IMR-90 (cell line): ENCODE measurements around the gene SP140. TPM values are rescaled to one million over a fixed set of nuclear protein-coding genes. Genes with fewer than 3 reads are reported as not detected.

Experiments used
- ATAC-seq: fragments of 200-7000 bp; cut with Tn5 transposase; 2 replicates; pipeline ENCODE4 v1.9.1; 2020; ENCODE audit warnings: low read depth, mild to moderate bottlenecking, moderate library complexity
- BruUV-seq: library from RNA; stranded (reverse); fragments of 400-500 nt; replicated peaks from 2 replicates; lab custom pipeline; 2021; lab: Mats Ljungman, UMichigan
- CTCF ChIA-PET: fragments of 300-600 bp; formaldehyde crosslinking; extraction: SDS; loops from one replicate; lab custom pipeline; 2021; ENCODE audit warnings: antibody characterized with exemption; lab: Yijun Ruan, JAX
- POLR2A ChIA-PET: fragments of 300-600 bp; sonication (Branson Sonifier 250); formaldehyde crosslinking; loops from one replicate; lab custom pipeline; 2022; ENCODE audit warnings: antibody characterized with exemption; ENCODE audit not compliant: unreplicated experiment; lab: Charles Lee
- DNase-seq: peaks from one replicate; pipeline ENCODE4 v3.0.0; 2013
- H2AFZ ChIP-seq: replicated peaks from 2 replicates; pipeline ENCODE3; 2013; ENCODE audit warnings: low read length, mild to moderate bottlenecking; ENCODE audit not compliant: poor library complexity
- H2AK5ac ChIP-seq: 2 replicates; pipeline ENCODE4 v1.6.1; 2013; ENCODE audit warnings: low read depth, low read length, inconsistent platforms
- H2AK9ac ChIP-seq: replicated peaks from 2 replicates; pipeline ENCODE3; 2013; ENCODE audit warnings: mild to moderate bottlenecking, low read depth, low read length, moderate library complexity; ENCODE audit not compliant: poor library complexity
- H2BK120ac ChIP-seq: 2 replicates; pipeline ENCODE4 v1.6.1; 2013; ENCODE audit warnings: low read depth, low read length, inconsistent platforms
- H2BK15ac ChIP-seq: 3 replicates; pipeline ENCODE4 v1.6.1; 2013; ENCODE audit warnings: low read depth, low read length, inconsistent platforms
- H2BK20ac ChIP-seq: 2 replicates; pipeline ENCODE4 v1.6.1; 2013; ENCODE audit warnings: low read depth, mild to moderate bottlenecking, inconsistent platforms, low read length, moderate library complexity
- H2BK5ac ChIP-seq: 2 replicates; pipeline ENCODE4 v1.6.1; 2013; ENCODE audit warnings: mild to moderate bottlenecking, low read depth, low read length, inconsistent platforms; ENCODE audit not compliant: poor library complexity, severe bottlenecking
- H3K14ac ChIP-seq: replicated peaks from 2 replicates; pipeline ENCODE4 v1.6.1; 2013; ENCODE audit warnings: low read depth, low read length, inconsistent platforms
- H3K18ac ChIP-seq: 2 replicates; pipeline ENCODE4 v1.6.1; 2013; ENCODE audit warnings: low read depth, low read length, control low read depth
- H3K23ac ChIP-seq: 2 replicates; pipeline ENCODE4 v1.6.1; 2013; ENCODE audit warnings: low read depth, low read length, inconsistent platforms
- H3K27ac ChIP-seq: 2 replicates; pipeline ENCODE4 v1.5.1; 2013; ENCODE audit warnings: mild to moderate bottlenecking, control low read depth, low read length; ENCODE audit not compliant: insufficient read depth
- H3K27me3 ChIP-seq: 2 replicates; pipeline ENCODE4 v1.6.1; 2013; ENCODE audit warnings: low read length; ENCODE audit not compliant: control insufficient read depth, insufficient read depth
- H3K36me3 ChIP-seq: 2 replicates; pipeline ENCODE4 v1.6.1; 2013; ENCODE audit warnings: low read length, mixed read lengths; ENCODE audit not compliant: control insufficient read depth, insufficient read depth
- H3K4ac ChIP-seq: 2 replicates; pipeline ENCODE4 v1.6.1; 2013; ENCODE audit warnings: low read depth, low read length, inconsistent platforms
- H3K4me1 ChIP-seq: 2 replicates; pipeline ENCODE4 v1.6.1; 2013; ENCODE audit warnings: low read length, mixed read lengths; ENCODE audit not compliant: control insufficient read depth, insufficient read depth
- H3K4me2 ChIP-seq: 2 replicates; pipeline ENCODE4 v1.6.1; 2013; ENCODE audit warnings: low read depth, mild to moderate bottlenecking, control low read depth, low read length, moderate library complexity
- H3K4me3 ChIP-seq: 2 replicates; pipeline ENCODE4 v1.5.1; 2013; ENCODE audit warnings: low read depth, mild to moderate bottlenecking, control low read depth, low read length, moderate library complexity; ENCODE audit not compliant: insufficient read depth
- H3K56ac ChIP-seq: 2 replicates; pipeline ENCODE4 v1.6.1; 2013; ENCODE audit warnings: low read length, inconsistent platforms; ENCODE audit not compliant: insufficient read depth; ENCODE audit errors: extremely low read depth
- H3K79me1 ChIP-seq, 2 experiments: 2 replicates each; pipeline ENCODE4 v1.6.1; 2013; ENCODE audit warnings: low read length in 2 of 2, inconsistent platforms in 1 of 2, low read depth in 1 of 2
- H3K9ac ChIP-seq: 2 replicates; pipeline ENCODE4 v1.6.1; 2013; ENCODE audit warnings: low read depth, low read length, control low read depth
- H3K9me1 ChIP-seq: 2 replicates; pipeline ENCODE4 v1.6.1; 2013; ENCODE audit warnings: low read length, inconsistent platforms; ENCODE audit not compliant: insufficient read depth
- H3K9me3 ChIP-seq: 2 replicates; pipeline ENCODE4 v1.6.1; 2013; ENCODE audit warnings: low read length; ENCODE audit not compliant: control insufficient read depth, insufficient read depth
- H4K20me1 ChIP-seq: 2 replicates; pipeline ENCODE4 v1.6.1; 2013; ENCODE audit warnings: low read length, inconsistent platforms; ENCODE audit not compliant: insufficient read depth
- H4K5ac ChIP-seq: 2 replicates; pipeline ENCODE4 v1.6.1; 2013; ENCODE audit warnings: mild to moderate bottlenecking, low read depth, low read length, control low read depth
- H4K8ac ChIP-seq, 2 experiments: 2 replicates each; pipeline ENCODE4 v1.6.1; 2013; ENCODE audit warnings: low read depth in 2 of 2, low read length in 2 of 2, control low read depth in 1 of 2, inconsistent platforms in 1 of 2
- H4K91ac ChIP-seq: 2 replicates; pipeline ENCODE4 v1.6.1; 2013; ENCODE audit warnings: low read depth, low read length, inconsistent platforms; ENCODE audit not compliant: insufficient read depth
- MAFK ChIP-seq: IDR thresholded peaks from 2 replicates; pipeline ENCODE4 v1.6.1; 2012; ENCODE audit warnings: low read depth, low read length, improper control_type of control experiment
- MXI1 ChIP-seq: IDR thresholded peaks from 2 replicates; pipeline ENCODE4 v1.6.1; 2012; ENCODE audit warnings: low read depth, mild to moderate bottlenecking, low read length, moderate library complexity, borderline replicate concordance
- RAD21 ChIP-seq: IDR thresholded peaks from 2 replicates; pipeline ENCODE4 v1.6.1; 2012; ENCODE audit warnings: low read length, improper control_type of control experiment
- RFX5 ChIP-seq: IDR thresholded peaks from 2 replicates; pipeline ENCODE4 v1.8.0; 2012; ENCODE audit warnings: low read depth, mild to moderate bottlenecking, low read length, moderate library complexity
- SMC3 ChIP-seq: fragments of 150-350 bp; IDR thresholded peaks from 2 replicates; pipeline ENCODE4 v1.6.1; 2016; ENCODE audit warnings: low read depth, mild to moderate bottlenecking, antibody characterized with exemption, low read length, moderate library complexity
- WGBS, 2 experiments: methylation state at CpG; one replicate each; pipeline versions ENCODE4 v1.1.5 to v1.1.7; 2013; ENCODE audit warnings: missing lambda C conversion rate in 2 of 2; ENCODE audit not compliant: insufficient read length in 1 of 2; ENCODE audit errors: extremely low coverage in 2 of 2; 5-methylcytosine and 5-hydroxymethylcytosine counted together
- dilution Hi-C: fragments of 300-500 bp; cut with HindIII; formaldehyde crosslinking; loops from one replicate; pipeline ENCODE4 v1.14.3; 2018; ENCODE audit warnings: low sequenced_read_pairs; ENCODE audit not compliant: unreplicated experiment
- in situ Hi-C: fragments of 300-500 bp; cut with MboI; formaldehyde crosslinking; loops from 3 replicates; pipeline ENCODE4 v1.14.3; 2019; ENCODE audit warnings: low sequenced_read_pairs, inconsistent platforms, mixed read lengths
- intact Hi-C: fragments of 100-400 bp; cut with micrococcal nuclease; formaldehyde crosslinking; loops from 2 replicates; pipeline ENCODE4 v1.10.0; 2022
- polyA plus RNA-seq, 3 experiments: library from polyadenylated mRNA; depleted of rRNA; stranded (reverse); fragments of >200 nt; gene quantifications; 2 replicates each; pipeline ENCODE4 v1.2.3, GENCODE V29; 2012; ENCODE audit warnings: low replicate concordance in 1 of 3
- total RNA-seq: library from RNA; depleted of rRNA; stranded (reverse); fragments of >200 nt; gene quantifications from 2 replicates; pipeline ENCODE4 v1.2.3, GENCODE V29; 2012
- TF ChIP-seq, protein P1 (sequence below): fragments of 150-350 bp; IDR thresholded peaks from 2 replicates; pipeline ENCODE4 v1.6.1; 2016; ENCODE audit warnings: low read depth, mild to moderate bottlenecking, low read length, moderate library complexity, borderline replicate concordance

Gene SP140
- total and polyA plus RNA-seq, 2 of the 4 experiments (the other 2 are of a cell fraction), result 1.4 TPM

DNA sequence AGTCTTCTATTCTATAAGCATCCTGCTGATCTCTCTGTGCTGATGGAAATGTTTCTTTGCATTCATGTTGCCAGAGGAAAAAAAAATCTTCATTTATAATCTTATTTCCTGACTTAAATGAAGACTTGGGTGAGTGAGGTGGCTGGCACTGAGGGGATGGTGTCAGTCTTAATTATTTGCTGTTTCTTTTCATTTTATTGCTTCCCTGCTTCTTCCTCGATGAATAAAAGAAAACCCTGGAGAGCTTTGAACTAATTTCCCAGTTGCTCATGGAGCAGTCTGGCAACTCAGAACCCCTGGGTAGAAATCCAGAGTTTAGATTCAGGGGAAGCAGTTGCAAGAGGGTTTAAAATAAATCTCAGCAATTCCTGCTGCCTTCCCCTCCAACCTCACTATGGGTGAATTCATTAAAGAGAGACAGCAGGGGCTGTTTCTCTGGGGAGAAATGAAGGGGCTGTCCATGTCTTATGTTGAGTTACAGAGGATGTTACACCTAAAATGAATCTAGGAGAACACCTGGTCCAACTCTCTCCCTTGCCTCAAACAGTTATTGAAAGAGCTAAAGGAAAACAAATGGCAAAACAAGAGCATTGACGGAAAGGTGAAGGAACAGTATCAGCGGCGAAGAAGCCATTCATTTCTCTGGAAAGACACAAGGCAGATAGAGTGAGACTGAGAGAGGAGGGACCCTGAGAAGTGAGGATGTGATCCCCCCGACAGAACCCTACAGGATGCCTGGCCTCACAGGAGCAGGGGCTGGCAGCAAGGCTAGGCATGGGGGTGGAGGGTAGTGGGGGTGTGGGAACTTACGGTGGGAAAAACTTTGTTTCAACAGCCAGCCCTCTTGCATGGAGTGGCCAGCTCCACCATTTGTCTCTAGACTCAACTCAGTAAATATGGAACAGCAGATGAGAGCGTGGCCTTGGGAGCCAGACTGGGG is 46.7 kb upstream of the SP140 start:
- CTCF ChIA-PET, result no interaction called here

More for the DNA sequence above, 46.7 kb upstream of the SP140 start:
- TF ChIP-seq, protein P1, sequence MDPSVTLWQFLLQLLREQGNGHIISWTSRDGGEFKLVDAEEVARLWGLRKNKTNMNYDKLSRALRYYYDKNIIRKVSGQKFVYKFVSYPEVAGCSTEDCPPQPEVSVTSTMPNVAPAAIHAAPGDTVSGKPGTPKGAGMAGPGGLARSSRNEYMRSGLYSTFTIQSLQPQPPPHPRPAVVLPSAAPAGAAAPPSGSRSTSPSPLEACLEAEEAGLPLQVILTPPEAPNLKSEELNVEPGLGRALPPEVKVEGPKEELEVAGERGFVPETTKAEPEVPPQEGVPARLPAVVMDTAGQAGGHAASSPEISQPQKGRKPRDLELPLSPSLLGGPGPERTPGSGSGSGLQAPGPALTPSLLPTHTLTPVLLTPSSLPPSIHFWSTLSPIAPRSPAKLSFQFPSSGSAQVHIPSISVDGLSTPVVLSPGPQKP, result no peak
- TF ChIP-seq MAFK (no peak), RFX5 (no peak), SMC3 (no peak), MXI1 (no peak), RAD21 (no peak)
- no TSS peak for BruUV-seq
- H4K5ac ChIP-seq, result no peak overlapping the region
- no peak overlapping the region for H3K4me3 ChIP-seq
- WGBS, 2 experiments, result 94% methylated on average over 3 of the region's 7 CpGs; no CpG with 5 or more reads in 1 of the 2 experiments
- no peaks in the 10 kb centered on the region for H4K20me1 ChIP-seq
- H3K9me1 ChIP-seq, result peaks cover 7% of the 10 kb centered on the region; the same call in 1 of the 2 replicates
- no peak overlapping the region for H2AK9ac ChIP-seq
- no peak overlapping the region for H3K23ac ChIP-seq
- H3K79me1 ChIP-seq, result no peaks in the 10 kb centered on the region
- DNase-seq (no peak), ATAC-seq (no peak)
- no peak overlapping the region for H2BK5ac ChIP-seq
- H2AFZ ChIP-seq, result no peak overlapping the region
- H3K9ac ChIP-seq, result no peak overlapping the region
- no peak overlapping the region for H4K8ac ChIP-seq
- H2BK120ac ChIP-seq, result no peak overlapping the region
- H3K36me3 ChIP-seq, result peaks cover 7% of the 10 kb centered on the region
- in situ Hi-C loops, result no loop called here
- H2BK20ac ChIP-seq, result no peak overlapping the region
- H4K91ac ChIP-seq, result no peak overlapping the region
- POLR2A ChIA-PET, result no interaction called here
- H3K14ac ChIP-seq, result no peak overlapping the region
- no peaks in the 10 kb centered on the region for H3K27me3 ChIP-seq
- dilution Hi-C loops, result no loop called here
- no peaks in the 10 kb centered on the region for H3K9me3 ChIP-seq
- no peaks in the 10 kb centered on the region for H3K4me1 ChIP-seq
- intact Hi-C loops, result no loop called here
- H2AK5ac ChIP-seq, result no peak overlapping the region
- no peak overlapping the region for H3K56ac ChIP-seq
- no peak overlapping the region for H2BK15ac ChIP-seq
- no peak overlapping the region for H3K4me2 ChIP-seq
- no peak overlapping the region for H3K4ac ChIP-seq
- H3K27ac ChIP-seq, result no peak overlapping the region
- H3K18ac ChIP-seq, result no peak overlapping the region
